K562 (cell line): Measurements from ENCODE around the gene CSAD. TPM values are rescaled to one million over a fixed set of nuclear protein-coding genes. Genes with fewer than 3 reads are reported as not detected.

Source experiments
- ATAC-seq: fragments of 200-7000 bp; cut with Tn5 transposase; 3 replicates; pipeline ENCODE4 v1.9.1; 2020; ENCODE audit warnings: moderate library complexity
- BruUV-seq: library from RNA; stranded (reverse); fragments of 400-500 nt; replicated peaks from 2 replicates; lab custom pipeline; 2021; lab: Mats Ljungman, UMichigan
- CTCF ChIA-PET: fragments of 300-600 bp; formaldehyde crosslinking; extraction: SDS; loops from one replicate; lab custom pipeline; 2021; ENCODE audit warnings: low intra/inter-chr PET ratio; lab: Yijun Ruan, JAX
- POLR2A ChIA-PET: fragments of 300-600, 350-650 bp; sonication (Branson Sonifier 250); formaldehyde crosslinking; extraction: SDS; loops from one replicate; lab custom pipeline; 2021; ENCODE audit warnings: antibody characterized with exemption, inconsistent platforms; lab: Yijun Ruan, JAX
- DNase-seq, 4 experiments: peaks; one replicate each; pipeline versions ENCODE4 v3.0.0 to v3.0.0-alpha.2; 2011 to 2018; ENCODE audit warnings: low spot score in 3 of 4, mixed read lengths in 3 of 4; ENCODE audit errors: extremely low read depth in 1 of 4
- FAIRE-seq: peaks from 2 replicates; lab custom pipeline; 2011; peaks lifted over from hg19 to GRCh38; lab: Jason Lieb, UNC
- H2AFZ ChIP-seq: 2 replicates; pipeline ENCODE4 v1.6.0; 2011; ENCODE audit warnings: low read depth, low read length, control low read depth, inconsistent platforms
- H3K27ac ChIP-seq: fragments of 200-600 bp; 3 replicates; pipeline ENCODE4 v1.8.0; 2011; ENCODE audit warnings: low read depth, mild to moderate bottlenecking, control low read depth, inconsistent platforms, low read length, moderate library complexity, mixed read lengths; ENCODE audit errors: extremely low read depth
- H3K27me3 ChIP-seq, 2 experiments: fragments of 300-600 bp in 1 of 2; 2 replicates in 1 of 2; 3 replicates in 1 of 2; pipeline versions ENCODE4 v1.6.0 to v1.8.0; 2011; ENCODE audit warnings: inconsistent platforms in 2 of 2, low read length in 2 of 2, mild to moderate bottlenecking in 1 of 2, mixed read lengths in 1 of 2, moderate library complexity in 1 of 2; ENCODE audit not compliant: control insufficient read depth in 2 of 2, insufficient read depth in 2 of 2
- H3K36me3 ChIP-seq: fragments of 300-600 bp; 3 replicates; pipeline ENCODE4 v1.8.0; 2011; ENCODE audit warnings: mild to moderate bottlenecking, low read length, inconsistent platforms; ENCODE audit not compliant: control insufficient read depth, insufficient read depth
- H3K4me1 ChIP-seq, 2 experiments: fragments of 200-600 bp in 1 of 2; replicated peaks in 1 of 2; 2 replicates in 1 of 2; 3 replicates in 1 of 2; pipeline versions ENCODE4 v1.5.1 to v1.8.0; 2011; ENCODE audit warnings: inconsistent platforms in 2 of 2, low read length in 2 of 2, mild to moderate bottlenecking in 1 of 2, mixed read lengths in 1 of 2, moderate library complexity in 1 of 2; ENCODE audit not compliant: control insufficient read depth in 2 of 2, insufficient read depth in 2 of 2
- H3K4me2 ChIP-seq: 2 replicates; pipeline ENCODE4 v1.6.1; 2011; ENCODE audit warnings: low read length, control low read depth, inconsistent platforms, mixed read lengths; ENCODE audit not compliant: insufficient read depth
- H3K4me3 ChIP-seq: fragments of 200-600 bp; sonication (generic), shearing (Covaris generic); 2 replicates; pipeline ENCODE4 v1.5.1; 2016; ENCODE audit warnings: control low read depth, inconsistent platforms
- H3K79me2 ChIP-seq: fragments of 200-600 bp; 3 replicates; pipeline ENCODE4 v1.8.0; 2011; ENCODE audit warnings: low read length, inconsistent platforms; ENCODE audit not compliant: control insufficient read depth, insufficient read depth
- H3K9ac ChIP-seq, 2 experiments: 2 replicates each; pipeline versions ENCODE4 v1.6.0 to v1.6.1; 2011; ENCODE audit warnings: low read depth in 2 of 2, low read length in 2 of 2, control low read depth in 1 of 2, inconsistent platforms in 1 of 2, mild to moderate bottlenecking in 1 of 2, mixed read lengths in 1 of 2; ENCODE audit not compliant: insufficient read depth in 1 of 2
- H3K9me1 ChIP-seq: one replicate; pipeline ENCODE4 v1.6.0; 2011; ENCODE audit warnings: inconsistent platforms, mild to moderate bottlenecking, low read length, moderate library complexity; ENCODE audit not compliant: control insufficient read depth, insufficient read depth
- H3K9me3 ChIP-seq: replicated peaks from 2 replicates; pipeline ENCODE4 v1.5.1; 2011; ENCODE audit warnings: low read depth, low read length, inconsistent platforms; ENCODE audit not compliant: control insufficient read depth, insufficient read depth
- H4K20me1 ChIP-seq: replicated peaks from 2 replicates; pipeline ENCODE4 v1.6.1; 2011; ENCODE audit warnings: low read length, inconsistent platforms, mixed read lengths; ENCODE audit not compliant: control insufficient read depth, insufficient read depth
- HSF4 ChIP-seq: fragments of 250-450 bp; sonication (Bioruptor Pico); IDR thresholded peaks from 2 replicates; pipeline ENCODE4 v2.1.2; 2022; ENCODE audit warnings: mild to moderate bottlenecking, moderate library complexity, borderline replicate concordance
- KAT8 ChIP-seq: fragments of 450-650 bp; IDR thresholded peaks from 2 replicates; pipeline ENCODE4 v1.6.1; 2016; ENCODE audit warnings: low read depth, mild to moderate bottlenecking
- KHSRP ChIP-seq: fragments of 450-650 bp; IDR thresholded peaks from 2 replicates; pipeline ENCODE4 v1.6.1; 2017
- L3MBTL2 ChIP-seq: fragments of 450-650 bp; IDR thresholded peaks from 2 replicates; pipeline ENCODE4 v1.6.1; 2016; ENCODE audit warnings: mild to moderate bottlenecking, moderate library complexity
- NCOR1 ChIP-seq: fragments of 450-650 bp; IDR thresholded peaks from 2 replicates; pipeline ENCODE4 v1.6.1; 2016; ENCODE audit warnings: mild to moderate bottlenecking, moderate library complexity
- NR2F6 ChIP-seq: fragments of 450-650 bp; formaldehyde crosslinking; IDR thresholded peaks from 2 replicates; pipeline ENCODE4 v1.4.0; 2020; ENCODE audit warnings: mild to moderate bottlenecking
- POLR2H ChIP-seq: IDR thresholded peaks from 2 replicates; pipeline ENCODE4 v1.6.1; 2016; ENCODE audit warnings: missing genetic modification characterization, low read depth, mild to moderate bottlenecking, control low read depth, missing compliant biosample characterization, moderate library complexity
- RBFOX2 ChIP-seq: fragments of 200-400 bp; formaldehyde crosslinking; IDR thresholded peaks from 2 replicates; pipeline ENCODE4 v1.6.1; 2017; ENCODE audit warnings: low read depth, mild to moderate bottlenecking, low read length, moderate library complexity
- RBM22 ChIP-seq: fragments of 200-400 bp; formaldehyde crosslinking; IDR thresholded peaks from 2 replicates; pipeline ENCODE4 v1.6.1; 2018; ENCODE audit warnings: low read length, low read depth; ENCODE audit not compliant: poor library complexity, severe bottlenecking
- SRSF9 ChIP-seq: fragments of 200-400 bp; formaldehyde crosslinking; IDR thresholded peaks from 2 replicates; pipeline ENCODE4 v1.6.1; 2017; ENCODE audit warnings: low read depth, low read length, borderline replicate concordance
- TAF1 ChIP-seq: IDR thresholded peaks from 2 replicates; pipeline ENCODE4 v1.6.1; 2011; ENCODE audit warnings: mild to moderate bottlenecking, low read length, moderate library complexity; ENCODE audit not compliant: insufficient read depth, control insufficient read depth, severe bottlenecking; ENCODE audit errors: extremely low read depth
- ZNF280A ChIP-seq: fragments of 450-650 bp; IDR thresholded peaks from 2 replicates; pipeline ENCODE4 v1.6.1; 2018; ENCODE audit warnings: mild to moderate bottlenecking, low read depth; ENCODE audit not compliant: partially characterized antibody
- WGBS: fragments of 100-300 bp; shearing (Covaris generic); methylation state at CpG from one replicate; pipeline ENCODE4 v1.1.6; 2016; ENCODE audit warnings: low coverage, mixed read lengths; ENCODE audit not compliant: insufficient coverage; ENCODE audit errors: missing lambda C conversion rate; 5-methylcytosine and 5-hydroxymethylcytosine counted together
- in situ Hi-C: fragments of 300-500 bp; cut with MboI; formaldehyde crosslinking; loops from 4 replicates; pipeline ENCODE4 v1.15.0; 2018; ENCODE audit warnings: inconsistent platforms, mixed read lengths
- intact Hi-C: fragments of 100-400 bp; cut with micrococcal nuclease; formaldehyde crosslinking; loops from 2 replicates; pipeline ENCODE4 v1.14.2; 2022
- polyA plus RNA-seq, 8 experiments: library from polyadenylated mRNA; depleted of rRNA in 4 of 8; stranded (reverse) in 5 of 8; unstranded in 3 of 8; fragments of >200 nt; fragmentation: Nextera tagmentation in 2 of 8; fragmentation: Illumina TruSeq in 1 of 8; extraction: Ambion mirVana in 2 of 8; extraction: Trizol in 1 of 8; gene quantifications; 2 replicates each; pipeline versions ENCODE4 v1.2.1 to v1.2.3, GENCODE V29; 2011 to 2014; ENCODE audit warnings: inconsistent platforms in 1 of 8, missing spikeins in 1 of 8
- total RNA-seq, 7 experiments: library from RNA; depleted of rRNA in 6 of 7; stranded (reverse); fragments of >200 nt in 6 of 7; fragmentation: Illumina TruSeq in 2 of 7; extraction: Trizol in 2 of 7; gene quantifications; 2 replicates each; pipeline versions ENCODE4 v1.2.1 to v1.2.3, GENCODE V29; 2011 to 2021; ENCODE audit warnings: low replicate concordance in 1 of 7
- TF ChIP-seq, protein P1 (sequence below): fragments of 450-650 bp; IDR thresholded peaks from 2 replicates; pipeline ENCODE4 v1.6.1; 2018; ENCODE audit not compliant: partially characterized antibody
- TF ChIP-seq, protein P2 (sequence below): fragments of 250-450 bp; sonication (Bioruptor Pico); IDR thresholded peaks from 2 replicates; pipeline ENCODE4 v1.5.0; 2020; ENCODE audit warnings: mild to moderate bottlenecking, borderline replicate concordance

CSAD gene
- total and polyA plus RNA-seq, 9 of the 15 experiments (the other 6 are each of a cell fraction or from before 2014, with no cell fraction given), result 1.8 to 19.6 (median 8.1) TPM

DNA sequence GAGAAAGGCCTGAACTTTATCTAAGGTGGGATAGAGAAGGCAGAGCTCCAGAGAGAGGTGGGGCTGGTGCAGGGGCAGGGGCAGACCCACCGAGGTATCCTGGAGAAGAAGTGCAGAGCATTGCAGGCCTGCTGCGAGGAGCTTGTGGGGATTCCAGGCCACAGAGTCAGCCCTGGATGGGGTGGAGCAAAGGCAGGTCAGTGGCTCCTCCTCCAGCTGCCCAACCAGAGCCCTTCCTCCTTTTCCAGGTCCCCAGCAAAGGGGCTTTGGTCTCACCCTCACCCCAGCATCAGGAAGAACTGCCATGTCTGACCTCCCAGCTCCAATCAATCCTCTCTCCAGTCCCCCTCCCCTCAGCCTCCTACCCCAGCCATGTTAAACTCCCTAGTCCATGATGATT is 20.1 kb downstream of the CSAD start:
- intact Hi-C loops (no loop called here), in situ Hi-C loops (no loop called here)
- Histone ChIP-seq H3K79me2 (no peaks in the 10 kb centered on the region), H3K27me3 (no peaks in the 10 kb centered on the region), H3K4me1 (peaks cover 11 to 16% of the 10 kb centered on the region in 2 experiments; a peak in 4 of 5 replicates), H3K9ac (peak overlapping the region in 1 of 2 experiments; percentile 60; a peak in 1 of 4 replicates), H3K4me3 (no peak overlapping the region), H3K9me1 (no peaks in the 10 kb centered on the region), H3K36me3 (no peaks in the 10 kb centered on the region), H2AFZ (no peak overlapping the region), H3K27ac (no peak overlapping the region), H4K20me1 (no peaks in the 10 kb centered on the region), H3K4me2 (no peak overlapping the region), H3K9me3 (no peaks in the 10 kb centered on the region)
- DNase-seq (no peak), FAIRE-seq (no peak), ATAC-seq (no peak; the same call in 2 of the 3 replicates)
- CTCF ChIA-PET, result interaction anchor here (2.6 kb wide), 1 partner anchor 127 kb away, joined by 7 read pairs; no protein-coding TSS in a partner anchor
- 56% methylated on average over 2 of the region's 2 CpGs for WGBS
- POLR2A ChIA-PET, result interaction anchor here (0.7 to 2.7 kb wide), 8 partner anchors 10 to 164 kb away, joined by 3 to 15 read pairs (median 4); partner anchors contain the start of genes CSAD, PFDN5 and ZNF740
- BruUV-seq, result no TSS peak
- TF ChIP-seq POLR2H (tag) (no peak), TAF1 (no peak), HSF4 (CRISPR knock-in tag) (no peak), L3MBTL2 (no peak), SRSF9 (no peak), RBM22 (no peak), KAT8 (no peak), NCOR1 (no peak), NR2F6 (CRISPR knock-in tag) (no peak), RBFOX2 (no peak), KHSRP (no peak), ZNF280A (no peak)
- TF ChIP-seq, protein P1, sequence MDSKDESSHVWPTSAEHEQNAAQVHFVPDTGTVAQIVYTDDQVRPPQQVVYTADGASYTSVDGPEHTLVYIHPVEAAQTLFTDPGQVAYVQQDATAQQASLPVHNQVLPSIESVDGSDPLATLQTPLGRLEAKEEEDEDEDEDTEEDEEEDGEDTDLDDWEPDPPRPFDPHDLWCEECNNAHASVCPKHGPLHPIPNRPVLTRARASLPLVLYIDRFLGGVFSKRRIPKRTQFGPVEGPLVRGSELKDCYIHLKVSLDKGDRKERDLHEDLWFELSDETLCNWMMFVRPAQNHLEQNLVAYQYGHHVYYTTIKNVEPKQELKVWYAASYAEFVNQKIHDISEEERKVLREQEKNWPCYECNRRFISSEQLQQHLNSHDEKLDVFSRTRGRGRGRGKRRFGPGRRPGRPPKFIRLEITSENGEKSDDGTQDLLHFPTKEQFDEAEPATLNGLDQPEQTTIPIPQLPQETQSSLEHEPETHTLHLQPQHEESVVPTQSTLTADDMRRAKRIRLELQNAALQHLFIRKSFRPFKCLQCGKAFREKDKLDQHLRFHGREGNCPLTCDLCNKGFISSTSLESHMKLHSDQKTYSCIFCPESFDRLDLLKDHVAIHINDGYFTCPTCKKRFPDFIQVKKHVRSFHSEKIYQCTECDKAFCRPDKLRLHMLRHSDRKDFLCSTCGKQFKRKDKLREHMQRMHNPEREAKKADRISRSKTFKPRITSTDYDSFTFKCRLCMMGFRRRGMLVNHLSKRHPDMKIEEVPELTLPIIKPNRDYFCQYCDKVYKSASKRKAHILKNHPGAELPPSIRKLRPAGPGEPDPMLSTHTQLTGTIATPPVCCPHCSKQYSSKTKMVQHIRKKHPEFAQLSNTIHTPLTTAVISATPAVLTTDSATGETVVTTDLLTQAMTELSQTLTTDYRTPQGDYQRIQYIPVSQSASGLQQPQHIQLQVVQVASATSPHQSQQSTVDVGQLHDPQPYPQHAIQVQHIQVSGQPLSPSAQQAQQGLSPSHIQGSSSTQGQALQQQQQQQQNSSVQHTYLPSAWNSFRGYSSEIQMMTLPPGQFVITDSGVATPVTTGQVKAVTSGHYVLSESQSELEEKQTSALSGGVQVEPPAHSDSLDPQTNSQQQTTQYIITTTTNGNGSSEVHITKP, result no peak
- TF ChIP-seq, protein P2, sequence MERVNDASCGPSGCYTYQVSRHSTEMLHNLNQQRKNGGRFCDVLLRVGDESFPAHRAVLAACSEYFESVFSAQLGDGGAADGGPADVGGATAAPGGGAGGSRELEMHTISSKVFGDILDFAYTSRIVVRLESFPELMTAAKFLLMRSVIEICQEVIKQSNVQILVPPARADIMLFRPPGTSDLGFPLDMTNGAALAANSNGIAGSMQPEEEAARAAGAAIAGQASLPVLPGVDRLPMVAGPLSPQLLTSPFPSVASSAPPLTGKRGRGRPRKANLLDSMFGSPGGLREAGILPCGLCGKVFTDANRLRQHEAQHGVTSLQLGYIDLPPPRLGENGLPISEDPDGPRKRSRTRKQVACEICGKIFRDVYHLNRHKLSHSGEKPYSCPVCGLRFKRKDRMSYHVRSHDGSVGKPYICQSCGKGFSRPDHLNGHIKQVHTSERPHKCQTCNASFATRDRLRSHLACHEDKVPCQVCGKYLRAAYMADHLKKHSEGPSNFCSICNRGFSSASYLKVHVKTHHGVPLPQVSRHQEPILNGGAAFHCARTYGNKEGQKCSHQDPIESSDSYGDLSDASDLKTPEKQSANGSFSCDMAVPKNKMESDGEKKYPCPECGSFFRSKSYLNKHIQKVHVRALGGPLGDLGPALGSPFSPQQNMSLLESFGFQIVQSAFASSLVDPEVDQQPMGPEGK (CRISPR knock-in tag), result no peak
